HG02763 (cell line): ENCODE results near the gene NPAS3.

Experiments
- ATAC-seq: cut with Tn5 transposase; IDR thresholded peaks from one replicate; pipeline ENCODE4 v1.9.1; 2021; ENCODE audit warnings: mild to moderate bottlenecking, moderate library complexity; ENCODE audit not compliant: unreplicated experiment

NPAS3 gene

GRCh38 chr14:33727606-33728005, 788.9 kb downstream of the NPAS3 start:
- ATAC-seq = no peak

GRCh38 chr14:33728010-33728498, 789.4 kb downstream of the NPAS3 start:
- no peak for ATAC-seq

GRCh38 chr14:33730156-33730555, 791.5 kb downstream of the NPAS3 start:
- no peak for ATAC-seq

GRCh38 chr14:33732175-33732574, 793.5 kb downstream of the NPAS3 start:
- no peak for ATAC-seq

- no peak for ATAC-seq
Observed at GRCh38 chr14:33733310-33733709, 794.6 kb downstream of the NPAS3 start.

- no peak for ATAC-seq
Observed at GRCh38 chr14:33733721-33734120, 795.0 kb downstream of the NPAS3 start.

GRCh38 chr14:33734387-33734786, 795.7 kb downstream of the NPAS3 start:
- ATAC-seq = no peak

GRCh38 chr14:33736299-33736825, 797.7 kb downstream of the NPAS3 start:
- no peak for ATAC-seq

GRCh38 chr14:33736979-33737378, 798.3 kb downstream of the NPAS3 start:
- ATAC-seq = no peak

GRCh38 chr14:33737446-33737845, 798.8 kb downstream of the NPAS3 start:
- no peak for ATAC-seq

GRCh38 chr14:33738029-33738428, 799.4 kb downstream of the NPAS3 start:
- ATAC-seq = no peak

GRCh38 chr14:33738491-33738890, 799.8 kb downstream of the NPAS3 start:
- ATAC-seq = no peak

- ATAC-seq = no peak
Observed at GRCh38 chr14:33740531-33740930, 801.9 kb downstream of the NPAS3 start.

- ATAC-seq = no peak
Observed at GRCh38 chr14:33742166-33742565, 803.5 kb downstream of the NPAS3 start.

- ATAC-seq = no peak
Observed at GRCh38 chr14:33745163-33745562, 806.5 kb downstream of the NPAS3 start.

- no peak for ATAC-seq
Observed at GRCh38 chr14:33747749-33748148, 809.1 kb downstream of the NPAS3 start.

- ATAC-seq = no peak
Observed at GRCh38 chr14:33754261-33754660, 815.6 kb downstream of the NPAS3 start.

- no peak for ATAC-seq
Observed at GRCh38 chr14:33755358-33755757, 816.7 kb downstream of the NPAS3 start.

GRCh38 chr14:33756833-33757232, 818.2 kb downstream of the NPAS3 start:
- no peak for ATAC-seq

GRCh38 chr14:33758547-33758946, 819.9 kb downstream of the NPAS3 start:
- ATAC-seq = no peak

GRCh38 chr14:33762161-33762851, 823.6 kb downstream of the NPAS3 start:
- no peak for ATAC-seq

- ATAC-seq = no peak
Observed at GRCh38 chr14:33764876-33765650, 826.4 kb downstream of the NPAS3 start.
